Fibroblast of mammary gland (primary cell): Measurements from ENCODE around the gene SAPCD2.
A peak's percentile ranks its signal among the peaks of the same experiment; 100 is the strongest.

Experiments used
- DNase-seq: peaks from one replicate; pipeline ENCODE4 v3.0.0-alpha.2; 2010; ENCODE audit warnings: low read depth
- H3K4me3 ChIP-seq: 2 replicates; pipeline ENCODE4 v1.5.1; 2011; ENCODE audit warnings: low read depth, mild to moderate bottlenecking, low read length, moderate library complexity; ENCODE audit not compliant: control insufficient read depth
- TF ChIP-seq, protein P1 (sequence below): conservative IDR thresholded peaks from 2 replicates; pipeline ENCODE4 v1.5.1; 2011; ENCODE audit warnings: low read depth, low read length, inconsistent platforms; ENCODE audit not compliant: control insufficient read depth, insufficient read depth

Gene SAPCD2

DNA sequence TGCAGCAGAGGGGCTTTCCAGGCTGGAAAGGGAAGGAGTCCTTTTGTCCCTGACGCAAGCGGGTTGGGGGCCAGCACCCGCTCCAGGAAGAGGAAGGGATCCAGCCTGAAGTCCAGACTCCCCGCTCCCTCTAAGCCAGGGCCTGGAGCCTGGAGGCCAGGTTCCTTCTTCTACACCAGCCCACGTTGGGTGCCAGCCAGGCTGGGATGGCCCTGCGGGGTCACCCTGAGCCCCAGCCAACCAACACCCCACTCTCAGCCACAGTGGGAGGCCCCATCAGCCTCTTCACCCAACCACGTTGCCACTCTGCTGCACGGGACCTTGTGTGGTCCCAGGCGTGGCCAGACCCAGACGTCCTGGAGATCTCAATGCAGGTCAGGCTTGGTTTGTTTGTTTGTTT is 37.5 kb downstream of the SAPCD2 start:
- no peak overlapping the region for H3K4me3 ChIP-seq
- DNase-seq: no peak
- TF ChIP-seq, protein P1, sequence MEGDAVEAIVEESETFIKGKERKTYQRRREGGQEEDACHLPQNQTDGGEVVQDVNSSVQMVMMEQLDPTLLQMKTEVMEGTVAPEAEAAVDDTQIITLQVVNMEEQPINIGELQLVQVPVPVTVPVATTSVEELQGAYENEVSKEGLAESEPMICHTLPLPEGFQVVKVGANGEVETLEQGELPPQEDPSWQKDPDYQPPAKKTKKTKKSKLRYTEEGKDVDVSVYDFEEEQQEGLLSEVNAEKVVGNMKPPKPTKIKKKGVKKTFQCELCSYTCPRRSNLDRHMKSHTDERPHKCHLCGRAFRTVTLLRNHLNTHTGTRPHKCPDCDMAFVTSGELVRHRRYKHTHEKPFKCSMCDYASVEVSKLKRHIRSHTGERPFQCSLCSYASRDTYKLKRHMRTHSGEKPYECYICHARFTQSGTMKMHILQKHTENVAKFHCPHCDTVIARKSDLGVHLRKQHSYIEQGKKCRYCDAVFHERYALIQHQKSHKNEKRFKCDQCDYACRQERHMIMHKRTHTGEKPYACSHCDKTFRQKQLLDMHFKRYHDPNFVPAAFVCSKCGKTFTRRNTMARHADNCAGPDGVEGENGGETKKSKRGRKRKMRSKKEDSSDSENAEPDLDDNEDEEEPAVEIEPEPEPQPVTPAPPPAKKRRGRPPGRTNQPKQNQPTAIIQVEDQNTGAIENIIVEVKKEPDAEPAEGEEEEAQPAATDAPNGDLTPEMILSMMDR: no peak

DNA sequence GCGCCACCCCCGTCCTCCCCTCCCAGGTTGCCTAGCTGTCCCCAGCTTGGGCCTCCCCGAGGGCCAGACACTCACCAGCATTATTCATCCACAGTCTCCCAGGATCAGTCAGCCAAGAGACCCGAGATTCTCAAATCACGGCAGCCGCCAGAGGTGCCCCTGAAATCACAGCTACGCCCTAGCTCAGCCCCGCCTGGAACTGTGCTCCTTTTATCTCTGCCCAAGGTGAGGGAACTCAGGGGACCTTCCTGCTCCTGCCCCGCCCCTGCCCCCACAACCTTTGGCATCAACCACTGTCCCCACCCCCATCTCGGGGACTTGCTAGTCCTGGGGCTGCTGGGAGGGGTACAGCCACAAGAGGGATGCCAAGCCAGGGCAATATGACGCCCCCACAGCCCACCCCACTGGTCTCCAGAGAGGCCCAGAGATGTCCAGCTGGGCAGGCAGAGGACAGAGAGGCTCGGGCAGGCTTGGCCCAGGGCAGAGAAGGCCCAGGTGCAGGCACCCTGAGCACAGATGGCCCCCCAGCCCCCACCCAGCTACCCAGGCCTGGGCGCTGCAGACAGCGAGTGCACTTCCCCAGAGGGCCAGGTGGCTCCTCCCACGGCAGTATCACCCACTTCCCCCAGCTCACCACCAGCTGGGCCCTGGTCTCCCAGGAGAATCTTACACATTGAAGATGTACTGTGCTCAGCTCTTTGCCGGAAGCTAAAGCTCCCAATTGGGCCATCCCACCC is 38.3 kb downstream of the SAPCD2 start, which contains the start of gene FUT7:
Gene FUT7, minus strand, starts transcription at position 185 of the 737 bp plus-strand sequence. Its CDS starts 97 bp downstream, at position 88.
- TF ChIP-seq, protein P1: no peak
- no peak for DNase-seq
- H3K4me3 ChIP-seq: no peak within 1 kb of the TSS

DNA sequence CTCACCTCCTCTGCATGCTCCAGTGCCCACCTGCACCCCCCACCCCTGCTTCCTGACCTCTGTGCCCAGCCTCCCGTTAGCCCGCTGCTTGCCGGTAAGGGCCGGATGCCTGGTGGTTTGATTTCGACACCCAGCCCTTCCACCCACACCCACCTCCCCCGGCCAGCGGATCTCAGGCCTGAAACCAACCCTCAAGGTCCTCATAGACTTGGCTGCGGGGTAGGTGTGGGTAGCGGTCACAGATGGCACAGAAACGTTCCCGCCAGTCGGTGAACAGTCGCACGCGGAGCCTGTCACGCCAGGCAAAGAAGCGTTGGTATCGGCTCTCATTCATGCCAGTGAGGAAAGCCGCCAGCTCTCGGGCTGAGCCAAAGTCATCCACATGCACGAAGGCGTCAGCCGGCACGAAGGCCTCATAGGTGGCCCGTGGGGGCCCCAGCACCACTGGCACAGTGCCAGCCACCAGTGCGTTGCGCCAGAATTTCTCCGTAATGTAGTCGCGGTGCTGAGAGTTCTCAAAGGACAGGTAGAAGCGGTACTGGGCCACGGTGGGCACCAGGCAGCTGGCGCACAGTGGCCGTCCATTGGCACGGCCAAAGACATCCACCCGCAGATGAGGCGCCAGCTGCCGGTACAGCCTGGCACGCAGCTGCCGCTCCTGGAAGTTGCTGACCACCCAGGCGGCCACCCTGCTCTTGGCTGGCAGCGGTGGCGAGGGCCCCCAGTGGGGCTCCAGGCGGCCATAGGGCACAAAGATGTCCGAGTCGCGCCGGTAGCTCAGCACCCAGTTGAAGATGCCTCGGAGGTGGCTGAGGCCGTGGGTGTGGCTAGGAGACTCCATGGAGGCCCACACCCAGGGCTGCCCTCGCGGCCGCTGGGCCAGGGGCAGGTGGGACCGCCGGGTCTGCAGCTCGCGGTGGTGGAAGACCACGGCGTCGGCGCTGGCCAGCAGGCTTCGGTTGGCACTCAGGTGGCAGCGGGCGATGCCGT is 39.5 kb downstream of the SAPCD2 start:
- TF ChIP-seq, protein P1: no peak
- no peak overlapping the region for H3K4me3 ChIP-seq

DNA sequence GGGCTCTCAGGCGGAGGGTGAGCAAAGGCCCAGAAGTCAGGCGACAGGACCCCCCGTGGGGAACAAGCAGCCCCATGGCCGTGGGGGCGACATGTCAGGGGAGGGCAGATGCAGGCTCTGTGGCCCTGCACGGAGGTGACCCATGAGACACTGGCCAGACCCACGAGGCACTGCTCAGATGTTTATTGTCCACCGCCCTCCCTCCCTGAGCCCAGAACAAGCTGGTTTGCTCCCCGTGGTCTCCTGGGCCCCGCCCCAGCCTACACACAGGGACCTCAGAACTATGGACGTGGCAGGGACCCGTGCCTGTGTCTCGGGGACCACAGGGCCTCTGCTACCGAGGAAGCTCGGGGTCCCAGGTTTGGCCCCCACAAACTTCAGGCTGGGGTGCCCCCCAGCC is 40.4 kb downstream of the SAPCD2 start:
- TF ChIP-seq, protein P1: no peak
- no peak for DNase-seq
- no peak overlapping the region for H3K4me3 ChIP-seq

More for the DNA sequence above, 39.5 kb downstream of the SAPCD2 start:
- no peak for DNase-seq

DNA sequence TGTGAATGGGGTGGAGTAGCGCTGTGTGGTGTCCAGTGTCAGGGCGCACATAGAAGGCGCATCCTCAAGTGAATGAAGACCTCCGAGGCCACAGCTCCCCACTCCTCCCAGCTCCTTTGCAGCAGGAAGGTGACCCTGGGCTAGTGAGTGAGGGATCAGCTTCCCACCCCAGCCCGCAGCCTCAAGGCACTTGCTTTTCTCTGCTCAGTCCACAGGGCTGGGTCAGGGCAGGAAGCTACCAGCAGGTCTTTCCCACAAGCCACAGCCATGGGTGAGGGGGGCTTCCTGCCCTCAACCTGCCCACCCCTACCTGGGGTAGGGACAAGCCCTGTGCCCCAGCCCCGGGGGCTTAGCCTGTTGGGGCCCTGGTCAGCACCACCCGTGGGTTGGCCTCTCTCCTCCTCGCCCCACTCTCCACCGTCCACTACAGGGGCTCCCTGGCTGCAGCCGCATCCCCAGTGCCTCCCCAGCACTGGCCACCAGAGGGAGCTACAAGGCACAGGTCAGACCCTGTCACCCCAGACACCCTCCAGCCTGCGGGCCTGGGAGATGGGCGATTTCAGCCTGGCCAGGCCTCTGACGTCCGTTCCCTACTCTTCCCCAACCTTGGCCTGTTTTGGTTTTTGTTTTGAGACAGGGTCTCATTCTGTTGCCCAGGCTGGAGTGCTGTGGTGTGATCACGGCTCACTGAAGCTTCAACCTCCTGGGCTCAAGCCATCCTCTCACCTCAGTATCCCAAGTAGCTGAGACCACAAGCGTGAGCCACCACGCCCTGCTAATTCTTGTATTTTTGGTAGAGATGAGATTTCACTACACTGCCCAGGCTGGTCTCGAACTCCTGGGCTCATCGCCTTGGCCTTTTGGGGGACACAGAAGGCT is 41.1 kb downstream of the SAPCD2 start:
- peak; percentile 51 for DNase-seq
- TF ChIP-seq, protein P1: peak; percentile 84
- no peak overlapping the region for H3K4me3 ChIP-seq
